ENCODE measurements around the gene KDM4B. TPM values are rescaled to one million over a fixed set of nuclear protein-coding genes. Genes with fewer than 3 reads are reported as not detected.
A peak's percentile ranks its signal among the peaks of the same experiment; 100 is the strongest.

Gene KDM4B
- total and polyA plus RNA-seq, 2 of the 8 experiments (the other 6 are each of a cell fraction or from before 2014, with no cell fraction given), result 12.0 to 31.9 TPM

GRCh38 chr19:5078182-5078581, 109.3 kb downstream of the KDM4B start:
- ChIA-PET POLR2A (ENCODE audit: partially characterized antibody) (interaction anchor here (2.0 kb wide), 1 partner anchor 9 kb away, joined by 4 read pairs; no protein-coding TSS in a partner anchor), CTCF (ENCODE audit: partially characterized antibody) (interaction anchor here (1.5 to 1.8 kb wide), 2 partner anchors 9 to 25 kb away, joined by 5 to 10 read pairs; no protein-coding TSS in a partner anchor)
- Histone ChIP-seq H3K18ac (ENCODE audit: extremely low read depth, low read length) (no peak overlapping the region), H2BK120ac (replicated peaks; ENCODE audit: low read depth, low read length) (no peak overlapping the region), H3K23me2 (ENCODE audit: low read depth, low read length) (no peaks in the 10 kb centered on the region), H3K36me3 (ENCODE audit: control insufficient read depth in 2 of 4, insufficient read depth in 4 of 4, low read length in 3 of 4) (peaks cover 0 to 9% (median 4%) of the 10 kb centered on the region in 4 experiments; a peak in 5 of 8 replicates), H3K79me2 (ENCODE audit: control insufficient read depth in 1 of 2, insufficient read depth in 2 of 2, low read length in 2 of 2) (no peaks in the 10 kb centered on the region), H4K5ac (ENCODE audit: insufficient read length, low read depth, low read length) (no peak overlapping the region), H3K27me3 (replicated peaks in 1 of 4; ENCODE audit: control insufficient read depth in 3 of 4, extremely low read depth in 1 of 4, insufficient read depth in 3 of 4, low read length in 3 of 4) (no peaks in the 10 kb centered on the region), H2AFZ (ENCODE audit: low read length) (no peak overlapping the region), H2BK12ac (ENCODE audit: low read depth, low read length) (no peak overlapping the region), H3K23ac (ENCODE audit: insufficient read length) (no peak overlapping the region), H2BK20ac (ENCODE audit: low read length) (no peak overlapping the region), H2BK5ac (ENCODE audit: low read depth, low read length) (no peak overlapping the region), H3K14ac (ENCODE audit: insufficient read length) (no peak overlapping the region), H4K8ac (ENCODE audit: extremely low read depth, insufficient read depth, low read length) (peak overlapping the region; percentile 14; the same call in 1 of the 2 replicates), H4K20me1 (replicated peaks in 1 of 2; ENCODE audit: control insufficient read depth in 1 of 2, insufficient read depth in 2 of 2, low read length in 2 of 2) (peaks cover 0 to 7% of the 10 kb centered on the region in 2 experiments), H3K4me1 (replicated peaks in 1 of 4; ENCODE audit: control insufficient read depth in 3 of 4, insufficient read depth in 4 of 4, low read length in 3 of 4) (peaks cover 7 to 10% (median 10%) of the 10 kb centered on the region in 4 experiments; a peak in 5 of 7 replicates), H4K91ac (replicated peaks; ENCODE audit: insufficient read length, low read length) (no peak overlapping the region), H3K9me3 (ENCODE audit: insufficient read depth in 2 of 2, low read depth in 1 of 2, low read length in 1 of 2) (no peaks in the 10 kb centered on the region), H3K56ac (replicated peaks; ENCODE audit: insufficient read length, low read depth, low read length) (no peak overlapping the region), H2AK5ac (ENCODE audit: low read depth, low read length) (no peak overlapping the region), H3K27ac (ENCODE audit: low read depth, low read length) (0 out of 2 replicates have a peak overlapping the region, but pooled peaks have one; percentile 42), H3K4me3 (ENCODE audit: extremely low read depth in 1 of 4, insufficient read depth in 2 of 4, low read depth in 3 of 4, low read length in 4 of 4) (no peak overlapping the region), H2BK15ac (ENCODE audit: low read length) (no peak overlapping the region), H3K4ac (replicated peaks; ENCODE audit: insufficient read length, low read depth, low read length) (no peak overlapping the region), H3K4me2 (ENCODE audit: insufficient read depth in 1 of 2, low read depth in 2 of 2, low read length in 2 of 2) (no peak overlapping the region), H3K9ac (replicated peaks in 1 of 4; ENCODE audit: extremely low read depth in 1 of 4, low read depth in 3 of 4, low read length in 3 of 4) (no peak overlapping the region), H3K79me1 (ENCODE audit: low read depth, low read length) (no peaks in the 10 kb centered on the region)
- DNase-seq (ENCODE audit: low read depth in 1 of 2, low spot score in 2 of 2) (no peak), FAIRE-seq (no peak)
- WGBS, 2 experiments (ENCODE audit: extremely low coverage in 1 of 2, insufficient coverage in 1 of 2, insufficient read length in 1 of 2, insufficient replicate concordance in 2 of 2, low coverage in 1 of 2, low lambda C conversion rate in 2 of 2, missing lambda C conversion rate in 1 of 2), result 94% methylated on average over 18 of the region's 18 CpGs; no CpG with 5 or more reads in 1 of the 2 experiments
- TF ChIP-seq JUN (IDR thresholded peaks at IDR 0.05; ENCODE audit: low read depth, low read length) (no peak), BACH1 (IDR thresholded peaks at IDR 0.05; ENCODE audit: low read length) (no peak), CTCF (IDR thresholded peaks at IDR 0.05; ENCODE audit: control extremely low read depth in 1 of 3, insufficient read depth in 1 of 3, low read depth in 1 of 3, low read length in 3 of 3) (no peak), RAD21 (IDR thresholded peaks at IDR 0.05 in 1 of 2, conservative IDR thresholded peaks at IDR 0.05 in 1 of 2; ENCODE audit: low read depth in 2 of 2, low read length in 2 of 2) (no peak), RBBP5 (IDR thresholded peaks at IDR 0.05; ENCODE audit: borderline replicate concordance, low read depth, low read length) (no peak), SP4 (IDR thresholded peaks at IDR 0.05; ENCODE audit: low read length) (no peak), TEAD4 (IDR thresholded peaks at IDR 0.05; ENCODE audit: low read depth, low read length) (no peak), KDM1A (IDR thresholded peaks at IDR 0.05; ENCODE audit: borderline replicate concordance, low read length) (no peak), TAF1 (IDR thresholded peaks at IDR 0.05; ENCODE audit: low read depth, low read length) (no peak), FOSL1 (IDR thresholded peaks at IDR 0.05; ENCODE audit: insufficient read depth, low read depth, low read length) (no peak), HDAC6 (IDR thresholded peaks at IDR 0.05; ENCODE audit: low read depth, low read length) (no peak), POLR2AphosphoS5 (IDR thresholded peaks at IDR 0.05; ENCODE audit: low read depth, low read length) (no peak)
